OCI-M1 (cell line): ENCODE measurements around the gene DCUN1D1.

ENCODE experiments used
- DNase-seq: peaks from one replicate; lab custom pipeline; 2025; lab: John Stamatoyannopoulos, UW

The DCUN1D1 gene

GRCh38 chr3:182972387-182972786 lies 8.0 kb downstream of the DCUN1D1 start:
- no peak for DNase-seq

GRCh38 chr3:182971637-182972036 lies 8.7 kb downstream of the DCUN1D1 start:
- DNase-seq: no peak

GRCh38 chr3:182970811-182971418 lies 9.4 kb downstream of the DCUN1D1 start:
- DNase-seq: no peak

- DNase-seq: peak; percentile 53
Measured at GRCh38 chr3:182969853-182970252, 10.5 kb downstream of the DCUN1D1 start.

GRCh38 chr3:182969277-182969676 lies 11.1 kb downstream of the DCUN1D1 start:
- peak; percentile 53 for DNase-seq

GRCh38 chr3:182967218-182968204 lies 12.8 kb downstream of the DCUN1D1 start:
- peak; percentile 23 for DNase-seq

- DNase-seq: no peak
Measured at GRCh38 chr3:182965861-182966366, 14.4 kb downstream of the DCUN1D1 start.

GRCh38 chr3:182964179-182964578 lies 16.2 kb downstream of the DCUN1D1 start:
- DNase-seq: no peak

GRCh38 chr3:182962166-182962565 lies 18.2 kb downstream of the DCUN1D1 start:
- DNase-seq: peak; percentile 41

- peak; percentile 50 for DNase-seq
Measured at GRCh38 chr3:182959474-182960350, 20.6 kb downstream of the DCUN1D1 start.

GRCh38 chr3:182957676-182958266 lies 22.6 kb downstream of the DCUN1D1 start:
- DNase-seq: no peak

- DNase-seq: no peak
Measured at GRCh38 chr3:182957226-182957625, 23.1 kb downstream of the DCUN1D1 start.

- DNase-seq: no peak
Measured at GRCh38 chr3:182954553-182955235, 25.6 kb downstream of the DCUN1D1 start.

- DNase-seq: no peak
Measured at GRCh38 chr3:182949688-182950087, 30.6 kb downstream of the DCUN1D1 start.

GRCh38 chr3:182948305-182948704 lies 32.0 kb downstream of the DCUN1D1 start:
- peak; percentile 80 for DNase-seq

- peak; percentile 73 for DNase-seq
Measured at GRCh38 chr3:182947888-182948287, 32.5 kb downstream of the DCUN1D1 start.

GRCh38 chr3:182941719-182942118 lies 38.6 kb downstream of the DCUN1D1 start:
- DNase-seq: no peak

- DNase-seq: peak; percentile 21
Measured at GRCh38 chr3:182940266-182940808, 40.0 kb downstream of the DCUN1D1 start.

GRCh38 chr3:182937293-182938051 lies 42.9 kb downstream of the DCUN1D1 start:
- DNase-seq: peak; percentile 84

- no peak for DNase-seq
Measured at GRCh38 chr3:182936918-182937285, 43.4 kb downstream of the DCUN1D1 start.
